ENCODE measurements around the gene ZFR2.
"Not testable (repeated sequence)": the region's sequence is repeated elsewhere in the genome, so short reads cannot be mapped to it uniquely, and the experiment has no call there.

The ZFR2 gene

DNA sequence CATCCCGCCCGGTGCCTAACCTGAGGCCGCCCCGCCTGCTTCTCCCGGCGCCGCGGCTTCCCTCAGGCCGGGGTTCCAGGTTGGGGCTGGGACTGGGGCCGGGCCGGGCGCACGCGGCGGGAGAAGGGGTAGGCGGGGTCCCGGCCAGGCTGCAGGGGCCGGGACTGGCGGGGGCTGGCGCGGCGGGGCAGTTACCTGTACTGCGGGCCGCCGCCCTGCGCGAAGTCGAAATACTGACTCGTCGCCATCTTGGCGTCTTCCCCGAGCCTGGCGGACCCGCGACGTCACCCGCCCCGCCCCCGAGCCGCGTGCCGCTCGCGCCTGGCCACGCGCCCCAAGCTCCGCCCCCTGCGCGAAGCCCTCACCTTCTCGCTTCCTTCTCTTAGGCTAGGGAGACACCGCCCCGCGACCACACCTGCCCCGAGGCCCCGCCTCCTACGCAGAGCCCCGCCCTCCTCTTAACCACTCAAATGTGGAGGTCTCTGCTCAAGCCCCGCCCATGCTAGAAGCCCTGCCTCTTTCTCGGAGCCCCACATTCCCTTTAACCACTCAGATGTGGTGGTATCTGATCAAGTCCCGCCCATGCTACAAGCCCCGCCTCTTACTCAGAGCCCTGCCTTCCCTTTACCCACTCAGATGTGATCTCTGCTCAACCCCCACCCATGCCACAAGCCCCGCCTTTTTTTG lies at the start of gene ZFR2:
Gene ZFR2 (minus strand): TSS at position 269 of the 687 bp plus-strand sequence. CDS start 21 bp downstream, at position 248.
- DNase-seq = peak; percentile 50

DNA sequence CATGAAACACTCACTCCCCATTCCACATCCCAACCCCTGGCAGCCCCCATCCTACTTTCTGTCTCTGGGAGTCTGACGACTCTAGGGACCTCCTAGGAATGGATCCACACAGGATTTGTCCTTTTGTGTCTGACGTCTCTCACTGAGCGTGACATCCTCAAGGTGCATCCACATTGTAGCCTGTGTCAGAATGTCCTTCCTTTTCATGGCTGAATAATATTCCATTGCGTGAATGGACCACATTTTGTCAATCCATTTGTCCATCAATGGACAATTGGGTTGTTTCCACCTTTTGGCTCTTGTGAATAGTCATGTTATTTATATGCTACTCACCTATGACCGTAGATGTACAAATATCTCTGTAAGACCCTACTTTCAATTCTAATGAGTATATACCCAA lies 47.2 kb upstream of the ZFR2 start:
- DNase-seq = no peak

DNA sequence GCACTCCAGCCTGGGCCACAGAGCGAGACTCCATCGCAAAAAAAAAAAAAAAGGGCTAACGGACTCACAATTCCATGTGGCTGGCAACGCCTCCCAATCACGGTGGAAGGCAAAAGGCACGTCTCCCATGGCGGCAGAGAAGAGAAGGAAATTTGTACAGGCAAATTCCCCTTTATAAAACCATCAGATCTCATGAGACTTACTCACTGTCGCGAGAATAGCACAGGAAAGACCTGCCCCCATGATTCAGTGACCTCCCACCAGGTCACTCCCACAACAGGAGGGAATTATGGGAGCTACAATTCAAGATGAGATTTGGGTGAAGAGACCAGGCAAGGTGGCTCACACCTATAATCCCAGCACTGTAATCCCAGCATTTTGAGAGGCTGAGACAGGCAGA lies 45.4 kb upstream of the ZFR2 start:
- no peak for DNase-seq

DNA sequence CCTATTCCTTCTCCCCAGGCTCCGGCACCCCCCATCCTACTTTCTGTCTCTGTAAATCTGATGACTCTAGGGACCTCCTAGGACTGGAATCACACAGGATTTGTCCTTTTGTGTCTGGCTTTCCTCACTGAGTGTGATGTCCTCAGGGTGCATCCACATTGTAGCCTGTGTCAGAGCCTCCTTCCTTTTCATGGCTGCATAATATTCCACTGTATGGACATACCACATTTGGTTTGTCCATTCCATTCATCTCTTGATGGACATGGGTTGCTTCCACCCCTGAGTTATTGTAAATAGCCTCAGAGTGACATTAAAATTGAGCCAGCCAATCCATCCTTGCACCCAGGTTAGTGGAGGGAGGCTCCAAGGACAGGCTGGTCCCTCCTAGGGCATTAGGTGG lies 41.3 kb upstream of the ZFR2 start:
- no peak for DNase-seq

DNA sequence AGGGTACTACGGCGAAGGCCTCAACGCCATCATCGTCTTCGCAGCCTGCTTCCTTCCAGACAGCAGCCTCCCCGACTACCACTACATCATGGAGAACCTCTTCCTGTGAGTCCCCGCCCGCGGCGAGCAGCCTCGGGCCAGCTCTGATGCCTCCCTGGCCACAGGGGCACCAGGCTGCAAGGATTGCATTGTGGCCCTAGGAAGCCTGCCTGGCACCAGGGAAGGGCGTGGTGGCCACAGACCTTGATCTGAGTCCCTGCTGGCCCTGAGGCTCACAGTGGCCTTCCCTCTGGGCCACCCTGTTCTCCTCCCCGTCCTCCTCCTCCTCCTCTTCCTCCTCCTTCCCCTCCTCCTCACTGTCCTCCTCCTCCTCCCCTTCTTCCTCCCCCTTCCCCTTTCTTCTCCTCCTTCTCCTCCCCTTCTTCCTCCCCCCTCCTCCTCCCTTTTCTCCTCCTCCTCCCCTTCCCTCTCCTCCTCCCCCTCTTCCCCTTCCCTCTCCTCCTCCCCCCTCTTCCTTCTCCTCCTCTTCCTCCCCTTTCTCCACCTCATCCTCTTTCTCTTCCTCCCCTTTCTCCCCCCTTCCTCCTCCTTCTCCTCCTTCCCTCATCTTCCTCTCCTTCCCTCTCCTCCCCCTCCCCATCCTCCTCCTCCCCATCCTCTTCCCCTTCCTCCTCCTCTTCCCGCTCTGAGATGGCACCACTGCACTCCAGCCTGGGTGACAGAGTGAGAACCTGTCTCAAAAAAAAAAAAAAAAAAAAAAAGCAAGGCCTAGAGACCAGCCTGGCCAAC lies 39.6 kb upstream of the ZFR2 start:
- DNase-seq = no peak

DNA sequence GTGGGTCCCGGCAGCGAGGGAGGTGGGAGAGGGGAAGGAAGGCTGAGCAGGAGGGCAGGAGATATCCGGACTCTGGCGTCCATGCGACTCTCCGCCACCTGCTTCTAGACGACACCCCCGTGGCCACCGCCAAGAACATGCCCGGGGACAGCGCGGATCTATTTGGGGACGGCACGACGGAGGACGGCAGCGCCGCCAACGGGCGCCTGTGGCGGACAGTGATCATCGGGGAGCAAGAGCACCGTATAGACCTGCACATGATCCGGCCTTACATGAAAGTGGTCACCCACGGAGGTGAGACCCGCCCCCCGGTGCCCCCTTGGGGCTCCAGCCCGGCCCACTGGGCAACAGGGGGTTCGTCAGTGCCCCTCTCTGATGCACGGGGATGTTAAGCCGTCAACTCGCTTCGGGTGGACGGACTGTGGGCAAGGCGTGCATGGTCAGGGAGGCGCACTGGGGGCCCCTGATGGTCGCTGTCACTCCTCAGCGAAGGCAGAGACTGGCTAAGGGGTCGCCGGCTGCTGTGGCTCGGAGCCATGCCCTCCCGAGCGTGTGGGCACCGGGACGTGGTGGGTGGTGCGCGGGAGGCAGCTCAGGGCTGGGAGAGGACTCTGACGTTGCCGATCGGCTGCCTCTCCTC lies 38.9 kb upstream of the ZFR2 start:
- no peak for DNase-seq

DNA sequence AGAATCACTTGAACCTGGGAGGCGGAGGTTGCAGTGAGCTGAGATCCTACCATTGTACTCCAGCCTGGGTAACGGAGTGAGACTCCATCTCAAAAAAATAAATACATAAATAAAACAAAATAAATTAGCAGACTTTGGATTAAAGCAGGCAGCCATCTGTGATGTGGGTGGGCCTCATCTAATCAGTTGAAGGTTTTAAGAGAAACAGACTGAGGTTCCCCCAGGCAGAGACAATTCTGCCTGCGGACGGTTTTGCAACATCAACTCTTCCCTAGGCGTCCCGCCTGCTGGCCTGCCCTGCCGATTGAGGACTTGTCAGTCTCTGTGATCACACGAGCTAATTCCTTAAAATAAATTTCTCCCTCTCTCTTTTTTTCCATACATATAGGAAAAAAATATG lies 35.4 kb upstream of the ZFR2 start:
- DNase-seq = no peak

DNA sequence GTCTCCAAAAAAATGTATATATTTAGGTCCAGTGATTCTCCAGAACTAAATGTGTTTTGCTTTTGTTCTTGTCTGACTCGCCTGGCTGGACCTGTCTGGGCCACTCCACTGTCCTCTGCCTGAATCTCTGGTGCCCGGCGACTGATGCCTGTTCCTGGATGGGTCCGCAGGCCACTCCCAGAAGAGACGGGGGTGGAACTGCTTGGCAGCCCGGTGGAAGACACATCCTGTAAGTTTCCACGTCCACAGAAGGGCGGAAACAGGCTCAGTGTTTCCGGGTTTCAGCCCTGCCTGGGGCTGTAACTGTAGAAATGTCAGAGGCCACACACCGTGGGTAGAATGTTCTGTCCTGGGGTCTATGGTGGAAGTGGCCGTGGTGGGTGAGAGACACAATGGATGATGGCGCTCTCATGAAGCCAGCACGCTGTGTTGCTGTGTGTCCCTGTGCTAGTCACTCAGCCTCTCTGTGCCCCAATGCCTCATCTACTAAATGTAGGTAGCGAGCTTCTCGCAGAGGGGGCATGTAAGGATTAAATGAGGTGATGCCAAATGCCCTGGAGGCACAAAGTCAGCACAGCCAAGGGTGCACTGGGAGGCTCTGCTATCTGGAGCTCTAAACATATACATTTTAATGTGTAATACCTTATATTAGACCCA lies 33.6 kb upstream of the ZFR2 start:
- no peak for DNase-seq

DNA sequence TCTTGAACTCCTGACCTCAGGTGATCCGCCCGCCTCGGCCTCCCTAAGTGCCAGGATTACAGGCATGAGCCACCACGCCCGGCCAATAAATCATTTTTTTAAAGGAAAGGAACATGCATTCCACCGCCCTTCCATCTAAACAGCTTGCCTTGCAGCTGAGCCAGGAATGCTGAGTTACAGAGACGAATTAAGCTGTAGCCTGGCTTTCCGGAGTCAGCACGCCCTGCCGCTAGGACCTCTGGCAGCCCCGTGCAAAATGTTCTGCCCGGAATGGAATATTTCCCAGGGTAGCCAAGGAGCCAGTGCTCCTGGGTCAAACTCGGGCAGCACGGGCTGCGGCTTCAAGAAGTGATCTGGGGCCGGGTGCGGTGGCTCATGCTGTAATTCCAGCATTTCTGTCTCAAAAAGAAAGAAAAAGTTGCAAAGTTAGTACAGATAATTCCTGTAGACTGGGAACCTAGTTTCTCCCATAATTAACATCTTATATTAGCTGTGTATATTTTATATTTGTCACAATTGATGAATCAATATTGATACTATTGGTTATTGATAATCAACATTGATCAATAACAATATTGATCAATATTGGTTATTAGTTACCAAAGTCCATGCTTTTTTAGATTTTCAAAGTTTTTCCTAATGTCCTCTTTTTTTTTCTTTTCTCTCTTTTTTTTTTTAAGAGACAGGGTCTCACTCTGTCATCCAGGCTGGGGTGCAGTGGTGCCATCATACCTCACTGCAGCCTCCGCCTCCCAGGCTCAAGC lies 30.9 kb upstream of the ZFR2 start:
- no peak for DNase-seq

DNA sequence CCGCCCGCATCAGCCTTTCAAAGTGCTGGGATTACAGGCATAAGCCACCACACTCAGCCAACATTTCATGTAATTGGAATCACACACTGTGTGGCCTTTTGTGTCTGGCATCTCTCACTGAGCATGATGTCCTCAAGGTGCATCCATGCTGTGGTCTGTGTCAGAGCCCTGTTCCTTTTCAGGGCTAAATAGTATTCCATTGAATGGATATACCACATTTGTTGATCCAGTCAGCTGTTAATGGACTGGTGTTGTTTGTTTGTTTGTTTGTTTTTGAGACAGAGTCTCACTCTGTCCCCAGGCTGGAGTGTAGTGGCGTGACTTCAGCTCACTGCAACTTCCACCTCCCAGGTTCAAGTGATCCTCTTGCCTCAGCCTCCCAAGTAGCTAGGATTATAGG lies 29.6 kb upstream of the ZFR2 start:
- DNase-seq = no peak

DNA sequence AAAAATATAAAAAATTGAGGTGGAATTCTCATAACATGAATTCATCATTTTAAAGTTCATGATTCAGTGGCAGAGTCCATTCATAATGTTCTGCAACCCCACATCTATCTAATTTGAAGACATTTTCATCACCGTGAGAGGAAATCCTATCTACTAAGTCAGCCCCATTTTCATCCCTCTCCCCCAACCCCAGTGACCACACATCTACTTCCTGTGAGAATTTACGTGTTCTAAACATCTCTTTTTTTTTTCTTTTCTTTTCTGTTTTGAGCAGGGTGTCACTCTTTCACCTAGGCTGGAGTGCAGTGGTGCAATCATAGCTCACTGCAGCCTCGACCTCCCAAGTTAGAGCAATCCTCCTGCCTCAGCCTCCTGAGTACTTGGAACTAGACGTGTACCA lies 29.1 kb upstream of the ZFR2 start:
- no peak for DNase-seq

DNA sequence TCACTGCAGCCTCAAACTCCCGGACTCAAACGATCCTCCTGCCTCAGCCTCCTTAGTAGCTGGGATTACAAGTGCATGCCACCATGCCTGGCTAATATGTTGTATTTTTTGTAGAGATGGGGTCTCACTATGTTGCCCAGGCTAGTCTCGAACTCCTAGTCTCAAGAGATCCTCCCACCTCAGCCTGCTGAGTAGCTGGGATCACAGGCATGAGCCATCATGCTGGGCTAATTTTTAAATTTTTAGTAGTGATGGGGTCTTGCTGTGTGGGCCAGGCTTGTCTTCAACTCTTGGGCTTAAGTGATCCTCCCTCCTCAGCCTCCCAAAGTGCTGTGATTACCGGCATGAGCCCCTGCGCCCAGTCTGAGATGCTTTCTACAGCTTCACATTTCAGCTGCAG lies 26.9 kb upstream of the ZFR2 start:
- no peak for DNase-seq

DNA sequence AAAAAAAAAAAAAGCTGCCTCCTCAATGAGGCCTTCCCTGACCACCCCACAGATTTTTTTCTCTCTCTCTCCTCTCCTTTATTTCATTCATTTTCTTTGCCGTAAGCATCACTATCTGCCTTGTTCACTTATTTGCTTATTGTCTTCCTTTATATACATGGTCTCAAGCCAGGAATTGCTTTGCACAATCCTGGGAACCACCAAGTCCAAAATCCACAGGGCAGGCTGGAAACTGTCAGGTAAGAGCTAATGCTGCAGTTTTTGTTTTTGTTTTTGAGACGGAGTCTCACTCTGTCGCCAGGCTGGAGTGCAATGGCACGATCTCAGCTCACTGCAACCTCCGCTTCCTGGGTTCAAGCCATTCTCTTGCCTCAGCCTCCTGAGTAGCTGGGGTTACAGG lies 26.1 kb upstream of the ZFR2 start:
- DNase-seq = not testable (repeated sequence)

DNA sequence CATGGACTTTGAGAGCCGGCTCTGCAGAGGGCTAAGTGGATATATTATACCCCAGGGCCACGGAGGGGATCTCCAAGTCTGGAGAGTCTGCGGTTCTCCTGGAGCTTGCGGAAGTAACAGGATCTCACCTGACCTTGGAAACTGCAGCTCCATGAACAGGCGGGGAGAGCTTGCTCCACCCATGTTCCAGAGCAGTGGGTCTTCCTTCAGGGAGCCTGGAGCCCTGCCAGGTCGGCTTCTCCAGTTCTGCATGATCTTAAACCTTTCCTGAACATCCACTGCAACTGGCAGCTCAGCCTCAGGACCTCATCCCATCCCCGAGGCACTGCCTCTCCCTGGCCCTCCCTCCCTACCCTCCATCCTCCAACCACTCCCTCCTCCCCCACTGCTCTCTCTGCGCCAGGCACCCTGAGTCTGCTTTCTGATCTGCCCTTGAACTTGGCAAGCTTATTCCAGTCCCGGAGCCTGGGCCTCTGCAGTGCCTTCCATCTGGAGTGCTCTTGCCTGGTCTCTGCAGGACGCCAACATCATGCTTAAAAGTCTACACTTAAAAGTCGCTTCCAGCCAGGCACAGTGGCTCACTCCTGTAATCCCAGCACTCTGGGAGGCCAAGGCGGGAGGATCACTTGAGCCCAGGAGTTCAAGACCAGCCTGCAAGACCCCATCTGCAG lies 24.8 kb upstream of the ZFR2 start:
- DNase-seq = no peak

DNA sequence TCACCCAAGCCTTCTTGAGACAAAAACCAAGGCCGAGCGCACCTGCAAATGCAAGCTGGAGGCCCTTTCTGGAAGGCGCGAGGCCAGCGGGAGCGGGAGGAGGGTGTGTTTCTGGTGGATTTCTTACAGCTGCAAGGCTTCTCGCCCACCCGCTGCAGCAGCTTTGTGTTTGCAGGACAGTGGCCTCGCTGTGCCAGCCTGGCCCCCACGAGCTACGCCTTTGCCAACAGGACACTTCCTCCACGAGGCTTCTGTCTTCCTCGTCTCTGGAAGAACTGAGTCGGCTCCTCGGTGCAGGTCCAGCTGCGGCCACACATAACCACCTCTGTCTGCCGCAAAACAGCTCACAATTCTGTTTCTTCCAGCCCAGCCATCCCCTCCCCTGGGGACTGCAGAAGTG lies 21.8 kb upstream of the ZFR2 start:
- DNase-seq = no peak

DNA sequence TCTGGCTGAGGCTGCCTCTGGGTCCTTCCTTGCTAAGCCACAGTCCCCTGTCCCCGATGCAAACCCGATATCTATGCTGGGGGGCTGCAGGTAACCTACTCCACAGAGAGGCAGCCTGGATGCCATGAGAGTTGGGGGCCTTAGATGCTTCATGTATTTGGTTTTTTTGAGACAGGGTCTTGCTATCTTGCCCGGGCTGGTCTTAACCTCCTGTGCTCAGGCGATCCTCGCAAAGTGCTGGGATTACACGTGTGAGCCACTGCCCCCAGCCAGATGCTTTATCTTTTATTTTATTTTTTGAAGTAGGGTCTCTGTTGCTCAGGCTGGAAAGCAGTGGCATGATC lies 13.2 kb upstream of the ZFR2 start:
- DNase-seq = no peak

DNA sequence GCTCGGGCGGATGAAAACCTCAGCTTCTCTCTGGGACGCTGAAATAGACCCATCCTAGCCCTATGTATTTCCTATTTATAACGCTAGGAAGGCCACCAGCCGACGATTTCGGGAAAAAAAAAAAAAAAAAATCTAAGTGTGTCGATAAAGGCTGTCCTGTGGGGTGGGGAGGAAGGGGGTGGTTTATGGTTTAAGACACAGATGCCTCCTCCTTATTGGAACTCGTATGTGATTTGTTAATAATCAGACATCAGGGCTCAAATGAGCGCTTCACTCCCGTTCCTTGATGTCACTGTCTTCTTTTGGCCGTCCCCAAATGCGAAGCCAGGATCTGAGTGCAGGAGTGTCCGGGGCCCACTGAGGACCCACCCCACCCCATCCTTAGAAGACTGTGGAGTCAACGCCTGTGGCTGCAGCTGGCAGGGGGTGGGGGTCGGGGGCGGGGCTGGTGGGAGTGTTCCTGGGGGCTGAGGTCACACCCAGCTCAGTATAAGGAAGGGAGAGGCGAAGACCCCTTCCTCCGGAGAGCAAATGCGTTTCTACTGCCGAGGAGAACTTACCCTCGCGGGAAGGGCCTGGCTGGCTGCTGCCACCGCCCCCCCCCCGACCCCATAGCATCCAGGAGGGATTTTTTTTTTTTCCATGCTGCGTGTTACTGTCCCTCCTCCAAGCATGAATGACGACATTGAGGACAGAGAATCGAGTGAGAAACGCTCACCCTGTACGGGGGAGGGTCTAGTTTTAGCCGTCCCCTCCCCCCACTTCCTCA lies 12.6 kb upstream of the ZFR2 start:
- no peak for DNase-seq

DNA sequence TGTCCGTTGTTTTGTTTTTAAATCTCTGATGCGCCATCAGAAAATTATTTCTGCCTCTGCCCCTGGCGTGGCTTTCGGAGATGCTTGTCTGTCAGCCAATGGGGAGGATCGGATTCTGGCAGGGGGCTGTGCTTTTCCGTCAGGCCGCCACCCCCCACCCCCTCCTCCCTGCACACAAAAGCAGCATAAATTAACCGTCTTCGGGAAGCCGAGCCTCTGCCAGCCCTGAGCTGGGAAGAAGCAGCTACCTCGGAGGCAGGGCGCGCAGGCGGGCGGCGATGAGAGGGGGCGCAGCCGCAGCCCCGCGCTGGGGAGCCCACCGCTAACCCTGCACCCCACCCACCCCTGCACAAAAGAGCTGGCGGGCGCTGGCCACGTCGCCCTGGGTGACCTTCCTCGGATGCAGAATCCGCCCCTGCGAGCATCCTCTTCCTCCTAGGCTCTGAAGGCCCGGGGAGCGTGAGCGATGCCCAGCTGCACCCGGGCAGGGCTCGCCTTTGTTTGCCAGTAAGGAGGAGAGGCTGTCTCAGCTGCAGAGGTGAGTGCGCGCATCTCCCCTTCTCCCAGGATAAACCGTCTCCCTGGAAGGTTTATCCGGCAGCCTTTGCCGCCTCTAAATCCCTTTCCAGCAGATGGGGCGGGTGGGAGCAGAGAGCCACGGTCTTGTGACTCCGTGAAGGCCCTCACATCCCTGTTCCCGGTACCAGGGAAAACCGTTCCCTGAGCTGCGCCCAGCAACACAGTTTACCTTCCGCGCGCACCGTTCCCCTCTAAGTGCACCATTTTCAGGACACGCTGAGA lies 11.8 kb upstream of the ZFR2 start, which contains the start of gene ATCAY:
Gene ATCAY (plus strand): TSS at position 215 of the 801 bp plus-strand sequence. CDS start 5,083 bp downstream, outside the sequence.
- DNase-seq = no peak

DNA sequence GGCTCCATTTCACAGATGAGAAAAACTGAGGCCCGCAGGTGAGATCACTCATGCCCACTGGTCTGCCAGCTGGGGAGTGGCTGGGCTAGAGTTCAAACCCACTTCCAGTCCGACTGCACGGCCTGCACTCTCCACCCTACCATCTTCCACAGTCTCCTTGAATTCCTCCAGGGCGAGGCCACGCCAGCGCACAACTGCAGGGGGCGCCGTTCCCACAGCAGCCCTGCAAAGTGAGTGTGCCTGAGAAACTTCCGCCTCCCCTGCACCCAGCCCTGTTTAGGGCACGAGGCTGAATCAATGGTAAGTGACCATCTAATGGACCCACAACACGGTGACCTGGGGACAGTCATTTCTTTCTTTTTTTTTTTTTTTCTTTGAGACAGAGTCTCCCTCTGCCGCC lies 10.8 kb upstream of the ZFR2 start:
- peak; percentile 25 for DNase-seq

DNA sequence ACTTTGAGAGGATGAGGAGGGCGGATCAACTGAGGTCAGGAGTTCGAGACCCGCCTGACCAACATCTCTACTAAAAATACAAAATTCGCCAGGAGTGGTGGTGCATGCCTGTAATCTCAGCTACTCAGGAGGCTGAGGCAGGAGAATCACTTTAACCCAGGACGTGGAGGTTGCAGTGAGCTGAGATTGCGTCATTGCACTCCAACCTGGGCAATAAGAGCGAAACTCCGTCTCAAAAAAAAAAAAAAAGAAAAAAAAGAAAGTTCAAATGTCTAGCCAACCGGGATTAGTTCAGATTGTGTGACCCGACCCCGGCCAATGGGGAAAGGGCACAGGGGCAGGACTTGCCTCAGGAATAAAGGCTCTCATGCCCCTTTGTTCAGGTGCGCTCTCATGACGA lies 5.9 kb upstream of the ZFR2 start:
- DNase-seq = not testable (repeated sequence)

DNA sequence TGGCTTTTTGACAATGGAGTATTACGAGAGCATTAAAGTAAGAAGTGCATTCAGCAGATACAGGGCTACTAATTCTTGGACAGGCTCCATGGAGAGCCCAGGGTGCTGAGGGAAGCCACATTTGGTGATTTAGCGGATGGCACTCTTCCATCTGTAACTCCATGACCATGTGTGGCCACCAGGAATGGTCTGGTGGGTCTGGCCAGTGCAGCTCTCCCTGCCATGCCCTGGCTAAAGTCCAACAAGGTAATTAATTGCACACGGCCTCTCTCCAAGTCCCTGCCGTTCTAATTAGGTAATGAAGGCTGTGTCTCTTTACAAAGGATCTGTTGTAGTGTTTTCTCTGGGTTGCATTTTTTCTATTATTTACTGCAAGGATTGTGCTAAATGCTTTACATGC lies 4.3 kb upstream of the ZFR2 start:
- no peak for DNase-seq

All from activated CD4-positive, alpha-beta T cell treated with anti-CD3 and anti-CD28 coated beads for 48 hours (primary cell).